ENCODE results near the gene PACS2.

The PACS2 gene

GRCh38 chr14:105439710-105440553 lies 125.4 kb downstream of the PACS2 start:
- TF ChIP-seq CTCF (IDR thresholded peaks at IDR 0.05) (peak; percentile 28), ZFX (IDR thresholded peaks at IDR 0.05; ENCODE audit: borderline replicate concordance) (no peak)
- no peak overlapping the region for H3K27ac ChIP-seq

- TF ChIP-seq ZFX (IDR thresholded peaks at IDR 0.05; ENCODE audit: borderline replicate concordance) = no peak
- H3K27ac ChIP-seq = no peak overlapping the region
These were observed 126.0 kb downstream of the PACS2 start for GRCh38 chr14:105440554-105440900.

- H3K27ac ChIP-seq = no peak overlapping the region
- no peak for TF ChIP-seq ZFX (IDR thresholded peaks at IDR 0.05; ENCODE audit: borderline replicate concordance)
- no peak for TF ChIP-seq CTCF (IDR thresholded peaks at IDR 0.05)
These were observed 126.4 kb downstream of the PACS2 start for GRCh38 chr14:105440992-105441391.

- TF ChIP-seq ZFX (IDR thresholded peaks at IDR 0.05; ENCODE audit: borderline replicate concordance) = no peak
- TF ChIP-seq CTCF (IDR thresholded peaks at IDR 0.05) = no peak
- H3K27ac ChIP-seq = no peak overlapping the region
These were observed 127.6 kb downstream of the PACS2 start for GRCh38 chr14:105442125-105442524.

- TF ChIP-seq CTCF (IDR thresholded peaks at IDR 0.05) (no peak), ZFX (IDR thresholded peaks at IDR 0.05; ENCODE audit: borderline replicate concordance) (no peak)
- H3K27ac ChIP-seq = no peak overlapping the region
These were observed 128.3 kb downstream of the PACS2 start for GRCh38 chr14:105442834-105443233.

GRCh38 chr14:105444859-105445258 lies 130.3 kb downstream of the PACS2 start:
- no peak for TF ChIP-seq CTCF (IDR thresholded peaks at IDR 0.05)
- TF ChIP-seq ZFX (IDR thresholded peaks at IDR 0.05; ENCODE audit: borderline replicate concordance) = no peak
- no peak overlapping the region for H3K27ac ChIP-seq

GRCh38 chr14:105445290-105445689 lies 130.7 kb downstream of the PACS2 start:
- TF ChIP-seq ZFX (IDR thresholded peaks at IDR 0.05; ENCODE audit: borderline replicate concordance) (no peak), CTCF (IDR thresholded peaks at IDR 0.05) (no peak)
- H3K27ac ChIP-seq = no peak overlapping the region
